ENCODE results near the gene EXOC6. TPM values are rescaled to one million over a fixed set of nuclear protein-coding genes. Genes with fewer than 3 reads are reported as not detected.

Gene EXOC6
- total RNA-seq, 4 donors from 2014 or later = 14.1 to 34.9 (median 16.2) TPM

GRCh38 chr10:92850185-92850584 is 1.9 kb downstream of the EXOC6 start:
- no peak for DNase-seq (ENCODE audit: extremely low spot score)
- H3K36me3 ChIP-seq = no peaks in the 10 kb centered on the region
- WGBS = 81% methylated on average over 2 of the region's 2 CpGs
- intact Hi-C loops (cut with DNase I) = no loop called here
- no peak overlapping the region for H3K4me3 ChIP-seq
- H3K9me3 ChIP-seq = no peaks in the 10 kb centered on the region
- H3K27ac ChIP-seq (replicated peaks in 1 of 4) = no peak overlapping the region
- H3K4me1 ChIP-seq = peaks cover 5 to 23% (median 19%) of the 10 kb centered on the region in 4 donors
- TF ChIP-seq POLR2A (IDR thresholded peaks at IDR 0.05; ENCODE audit: low read depth) (no peak), POLR2AphosphoS5 (IDR thresholded peaks at IDR 0.05) (no peak), CTCF (IDR thresholded peaks at IDR 0.05) (no peak), EP300 (IDR thresholded peaks at IDR 0.05) (no peak)
- H3K27me3 ChIP-seq = no peaks in the 10 kb centered on the region

GRCh38 chr10:92851003-92851402 is 2.7 kb downstream of the EXOC6 start:
- DNase-seq (ENCODE audit: extremely low spot score) = no peak
- 95% methylated on average over 4 of the region's 4 CpGs for WGBS
- peaks cover 5 to 23% (median 19%) of the 10 kb centered on the region in 4 donors for H3K4me1 ChIP-seq
- no peak overlapping the region for H3K4me3 ChIP-seq
- H3K36me3 ChIP-seq = no peaks in the 10 kb centered on the region
- TF ChIP-seq EP300 (IDR thresholded peaks at IDR 0.05) (no peak), CTCF (IDR thresholded peaks at IDR 0.05) (no peak), POLR2A (IDR thresholded peaks at IDR 0.05; ENCODE audit: low read depth) (no peak), POLR2AphosphoS5 (IDR thresholded peaks at IDR 0.05) (no peak)
- no peak overlapping the region for H3K27ac ChIP-seq (replicated peaks in 1 of 4)
- no peaks in the 10 kb centered on the region for H3K9me3 ChIP-seq
- intact Hi-C loops (cut with DNase I) = no loop called here
- H3K27me3 ChIP-seq = no peaks in the 10 kb centered on the region

- Histone ChIP-seq H3K36me3 (no peaks in the 10 kb centered on the region), H3K4me3 (no peak overlapping the region), H3K9me3 (peaks cover 0 to 28% (median 15%) of the 10 kb centered on the region in 4 donors), H3K4me1 (no peaks in the 10 kb centered on the region), H3K27ac (replicated peaks in 1 of 4) (no peak overlapping the region), H3K27me3 (no peaks in the 10 kb centered on the region)
- DNase-seq (ENCODE audit: extremely low spot score) = no peak
- TF ChIP-seq POLR2A (IDR thresholded peaks at IDR 0.05; ENCODE audit: low read depth) (no peak), POLR2AphosphoS5 (IDR thresholded peaks at IDR 0.05) (no peak), CTCF (IDR thresholded peaks at IDR 0.05) (no peak), EP300 (IDR thresholded peaks at IDR 0.05) (no peak)
- intact Hi-C loops (cut with DNase I) = no loop called here
- 96% methylated on average over 3 of the region's 3 CpGs for WGBS
These were observed 7.2 kb downstream of the EXOC6 start for GRCh38 chr10:92855560-92855959.

GRCh38 chr10:92857904-92858514 is 9.7 kb downstream of the EXOC6 start:
- WGBS = 95% methylated on average over 4 of the region's 4 CpGs

More at GRCh38 chr10:92857904-92858514, 9.7 kb downstream of the EXOC6 start:
- DNase-seq (ENCODE audit: extremely low spot score) = no peak
- Histone ChIP-seq H3K36me3 (no peaks in the 10 kb centered on the region), H3K4me1 (no peaks in the 10 kb centered on the region), H3K27ac (replicated peaks in 1 of 4) (no peak overlapping the region), H3K27me3 (no peaks in the 10 kb centered on the region), H3K4me3 (no peak overlapping the region), H3K9me3 (peaks cover 0 to 28% (median 15%) of the 10 kb centered on the region in 4 donors)
- no peak for TF ChIP-seq EP300 (IDR thresholded peaks at IDR 0.05)
- no peak for TF ChIP-seq POLR2AphosphoS5 (IDR thresholded peaks at IDR 0.05)
- no peak for TF ChIP-seq POLR2A (IDR thresholded peaks at IDR 0.05; ENCODE audit: low read depth)
- TF ChIP-seq CTCF (IDR thresholded peaks at IDR 0.05) = no peak
- intact Hi-C loops (cut with DNase I) = no loop called here
